ENCODE data around the gene PIK3CG. TPM values are rescaled to one million over a fixed set of nuclear protein-coding genes. Genes with fewer than 3 reads are reported as not detected.

The PIK3CG gene
- total RNA-seq, 1 experiment from 2014 or later = 0.05 TPM

GRCh38 chr7:106885652-106886051, 20.6 kb downstream of the PIK3CG start:
- no peaks in the 10 kb centered on the region for H4K20me1 ChIP-seq (ENCODE audit: insufficient read depth)
- ChIA-PET CTCF (no interaction called here), RAD21 (ENCODE audit: low non-redundant PET in 1 of 2, low total read pairs in 2 of 2, uncharacterized antibody in 2 of 2, unreplicated experiment in 2 of 2) (no interaction called here), POLR2A (no interaction called here)
- TF ChIP-seq FOSL1 (IDR thresholded peaks at IDR 0.05; ENCODE audit: low read depth) = no peak
- TF ChIP-seq, protein P1, sequence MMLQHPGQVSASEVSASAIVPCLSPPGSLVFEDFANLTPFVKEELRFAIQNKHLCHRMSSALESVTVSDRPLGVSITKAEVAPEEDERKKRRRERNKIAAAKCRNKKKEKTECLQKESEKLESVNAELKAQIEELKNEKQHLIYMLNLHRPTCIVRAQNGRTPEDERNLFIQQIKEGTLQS (IDR thresholded peaks at IDR 0.05) = no peak
- H3K4me1 ChIP-seq (ENCODE audit: control insufficient read depth in 1 of 2, insufficient read depth in 2 of 2, low read length in 2 of 2) = no peaks in the 10 kb centered on the region
- no peak overlapping the region for H3K4me2 ChIP-seq (ENCODE audit: low read length)
- BruUV-seq (replicated peaks) = no TSS peak
- DNase-seq (ENCODE audit: low read depth, low spot score) = no peak
- no peaks in the 10 kb centered on the region for H3K9me2 ChIP-seq (ENCODE audit: insufficient read depth)
- H3K9ac ChIP-seq (ENCODE audit: low read length) = no peak overlapping the region
- no peak for ATAC-seq
- intact Hi-C loops (cut with micrococcal nuclease) = no loop called here
- no peak overlapping the region for H3K4me3 ChIP-seq (replicated peaks in 1 of 2; ENCODE audit: low read depth in 1 of 2, low read length in 2 of 2)
- H3K27me3 ChIP-seq (ENCODE audit: insufficient read depth, low read length) = no peaks in the 10 kb centered on the region
- no peak overlapping the region for H2AFZ ChIP-seq (ENCODE audit: low read depth, low read length, poor library complexity, severe bottlenecking)
- H3K36me3 ChIP-seq (ENCODE audit: control insufficient read depth in 1 of 2, insufficient read depth in 2 of 2, low read length in 2 of 2) = no peaks in the 10 kb centered on the region
- no peaks in the 10 kb centered on the region for H3K79me2 ChIP-seq (ENCODE audit: insufficient read depth, low read length)
- H3K9me3 ChIP-seq (ENCODE audit: control insufficient read depth in 1 of 2, insufficient read depth in 1 of 2, low read depth in 1 of 2, low read length in 2 of 2) = no peaks in the 10 kb centered on the region
- no peak overlapping the region for H3K27ac ChIP-seq (ENCODE audit: low read depth, low read length)

DNA sequence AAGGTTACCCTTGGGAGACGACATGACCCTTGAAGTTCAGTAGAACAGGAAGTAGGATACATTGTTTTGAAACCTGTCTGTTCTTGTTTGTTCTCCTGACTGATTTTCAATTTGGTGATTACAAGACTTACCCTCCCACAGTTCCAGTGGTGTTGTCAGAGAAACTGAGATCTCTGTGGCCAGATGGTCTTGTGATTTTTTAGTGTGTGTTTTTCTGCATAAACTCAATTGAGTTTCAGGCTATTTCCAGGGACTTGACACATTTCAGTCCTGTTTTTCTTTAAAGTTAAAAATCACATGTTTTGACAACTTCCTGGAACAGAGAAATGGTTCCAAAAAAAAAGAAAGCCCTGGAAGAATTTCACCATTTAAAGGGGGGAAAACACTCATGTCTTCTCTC, 22.3 kb downstream of the PIK3CG start:
- no peak for ATAC-seq
- Histone ChIP-seq H3K27me3 (ENCODE audit: insufficient read depth, low read length) (no peaks in the 10 kb centered on the region), H3K79me2 (ENCODE audit: insufficient read depth, low read length) (no peaks in the 10 kb centered on the region), H3K36me3 (ENCODE audit: control insufficient read depth in 1 of 2, insufficient read depth in 2 of 2, low read length in 2 of 2) (no peaks in the 10 kb centered on the region), H3K9me2 (ENCODE audit: insufficient read depth) (no peaks in the 10 kb centered on the region), H3K27ac (ENCODE audit: low read depth, low read length) (no peak overlapping the region), H3K4me3 (replicated peaks in 1 of 2; ENCODE audit: low read depth in 1 of 2, low read length in 2 of 2) (no peak overlapping the region), H3K9ac (ENCODE audit: low read length) (no peak overlapping the region), H3K9me3 (ENCODE audit: control insufficient read depth in 1 of 2, insufficient read depth in 1 of 2, low read depth in 1 of 2, low read length in 2 of 2) (no peaks in the 10 kb centered on the region), H2AFZ (ENCODE audit: low read depth, low read length, poor library complexity, severe bottlenecking) (no peak overlapping the region), H3K4me1 (ENCODE audit: control insufficient read depth in 1 of 2, insufficient read depth in 2 of 2, low read length in 2 of 2) (no peaks in the 10 kb centered on the region), H3K4me2 (ENCODE audit: low read length) (no peak overlapping the region), H4K20me1 (ENCODE audit: insufficient read depth) (no peaks in the 10 kb centered on the region)
- intact Hi-C loops (cut with micrococcal nuclease) = no loop called here
- ChIA-PET CTCF (no interaction called here), POLR2A (no interaction called here), RAD21 (ENCODE audit: low non-redundant PET in 1 of 2, low total read pairs in 2 of 2, uncharacterized antibody in 2 of 2, unreplicated experiment in 2 of 2) (no interaction called here)
- TF ChIP-seq, protein P2, sequence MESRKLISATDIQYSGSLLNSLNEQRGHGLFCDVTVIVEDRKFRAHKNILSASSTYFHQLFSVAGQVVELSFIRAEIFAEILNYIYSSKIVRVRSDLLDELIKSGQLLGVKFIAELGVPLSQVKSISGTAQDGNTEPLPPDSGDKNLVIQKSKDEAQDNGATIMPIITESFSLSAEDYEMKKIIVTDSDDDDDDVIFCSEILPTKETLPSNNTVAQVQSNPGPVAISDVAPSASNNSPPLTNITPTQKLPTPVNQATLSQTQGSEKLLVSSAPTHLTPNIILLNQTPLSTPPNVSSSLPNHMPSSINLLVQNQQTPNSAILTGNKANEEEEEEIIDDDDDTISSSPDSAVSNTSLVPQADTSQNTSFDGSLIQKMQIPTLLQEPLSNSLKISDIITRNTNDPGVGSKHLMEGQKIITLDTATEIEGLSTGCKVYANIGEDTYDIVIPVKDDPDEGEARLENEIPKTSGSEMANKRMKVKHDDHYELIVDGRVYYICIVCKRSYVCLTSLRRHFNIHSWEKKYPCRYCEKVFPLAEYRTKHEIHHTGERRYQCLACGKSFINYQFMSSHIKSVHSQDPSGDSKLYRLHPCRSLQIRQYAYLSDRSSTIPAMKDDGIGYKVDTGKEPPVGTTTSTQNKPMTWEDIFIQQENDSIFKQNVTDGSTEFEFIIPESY (IDR thresholded peaks at IDR 0.05; ENCODE audit: extremely low read depth, insufficient replicate concordance, low read length) = no peak
- no peak for TF ChIP-seq SP1 (IDR thresholded peaks at IDR 0.05; ENCODE audit: low read depth)
- TF ChIP-seq EGR1 (IDR thresholded peaks at IDR 0.05; ENCODE audit: low read depth) = no peak
- TF ChIP-seq EZH2phosphoT487 (IDR thresholded peaks at IDR 0.05; ENCODE audit: borderline replicate concordance) = no peak
- TF ChIP-seq, protein P3, sequence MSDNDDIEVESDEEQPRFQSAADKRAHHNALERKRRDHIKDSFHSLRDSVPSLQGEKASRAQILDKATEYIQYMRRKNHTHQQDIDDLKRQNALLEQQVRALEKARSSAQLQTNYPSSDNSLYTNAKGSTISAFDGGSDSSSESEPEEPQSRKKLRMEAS (IDR thresholded peaks at IDR 0.05) = no peak
- TF ChIP-seq TCF7L2 (IDR thresholded peaks at IDR 0.05; ENCODE audit: borderline replicate concordance, extremely low read depth, insufficient read depth, insufficient read length) = no peak
- TF ChIP-seq POLR2A (IDR thresholded peaks at IDR 0.05; ENCODE audit: borderline replicate concordance, extremely low read depth, insufficient read depth, insufficient read length) = no peak
- TF ChIP-seq CEBPB (IDR thresholded peaks at IDR 0.05; ENCODE audit: low read depth) = no peak
- TF ChIP-seq SIN3A (IDR thresholded peaks at IDR 0.05; ENCODE audit: low read depth) = no peak
- no peak for TF ChIP-seq ELF1 (IDR thresholded peaks at IDR 0.05; ENCODE audit: borderline replicate concordance, low read depth)
- no peak for TF ChIP-seq EZH2 (IDR thresholded peaks at IDR 0.05)
- TF ChIP-seq SRF (IDR thresholded peaks at IDR 0.05; ENCODE audit: low read depth) = no peak
- TF ChIP-seq, protein P1 (IDR thresholded peaks at IDR 0.05) = no peak
- no peak for TF ChIP-seq YY1 (IDR thresholded peaks at IDR 0.05; ENCODE audit: extremely low read depth, insufficient replicate concordance, low read depth, low read length)
- TF ChIP-seq ZFX (IDR thresholded peaks at IDR 0.05) = no peak
- no peak for TF ChIP-seq RAD21 (IDR thresholded peaks at IDR 0.05; ENCODE audit: low read depth)
- no peak for TF ChIP-seq CBX3 (IDR thresholded peaks at IDR 0.05; ENCODE audit: low read depth)
- BruUV-seq (replicated peaks) = no TSS peak
- DNase-seq (ENCODE audit: low read depth, low spot score) = no peak

Measured in HCT116 (cell line).